GM12878 (cell line): Measurements from ENCODE around the gene NUDT5. TPM values are rescaled to one million over a fixed set of nuclear protein-coding genes. Genes with fewer than 3 reads are reported as not detected.
A peak's percentile ranks its signal among the peaks of the same experiment; 100 is the strongest.

Experiments used
- ATAC-seq: fragments of 200-7000 bp; cut with Tn5 transposase; 3 replicates; pipeline ENCODE4 v1.9.1; 2020; ENCODE audit warnings: mild to moderate bottlenecking, moderate library complexity
- BruUV-seq: library from RNA; stranded (reverse); fragments of 400-500 nt; replicated peaks from 2 replicates; lab custom pipeline; 2021; lab: Mats Ljungman, UMichigan
- CTCF ChIA-PET: fragments of 300-600 bp; sonication (Branson Sonifier 250); formaldehyde crosslinking; extraction: SDS; loops from one replicate; lab custom pipeline; 2021; ENCODE audit warnings: inconsistent platforms; lab: Yijun Ruan, JAX
- POLR2A ChIA-PET: fragments of 350-600 bp; formaldehyde crosslinking; extraction: SDS; loops from one replicate; lab custom pipeline; 2021; ENCODE audit warnings: inconsistent platforms; lab: Charles Lee
- RAD21 ChIA-PET: fragments of 300-600 bp; sonication (Branson Sonifier 250); formaldehyde crosslinking; loops from one replicate; lab custom pipeline; 2023; ENCODE audit warnings: antibody characterized with exemption; ENCODE audit not compliant: unreplicated experiment; lab: Charles Lee
- SMC1A ChIA-PET: fragments of 300-600 bp; sonication (Branson Sonifier 250); formaldehyde crosslinking; loops from one replicate; lab custom pipeline; 2023; ENCODE audit not compliant: unreplicated experiment, uncharacterized antibody; lab: Charles Lee
- DNase-seq: peaks from one replicate; pipeline ENCODE4 v3.0.0-alpha.2; 2011; ENCODE audit warnings: low read depth, low spot score
- FAIRE-seq: peaks from 3 replicates; lab custom pipeline; 2011; peaks lifted over from hg19 to GRCh38; lab: Jason Lieb, UNC
- H2AFZ ChIP-seq: 2 replicates; pipeline ENCODE4 v1.6.0; 2011; ENCODE audit warnings: low read depth, low read length, control low read depth; ENCODE audit not compliant: control insufficient read depth
- H3K27ac ChIP-seq: 2 replicates; pipeline ENCODE4 v1.5.1; 2011; ENCODE audit warnings: control low read depth; ENCODE audit not compliant: control insufficient read depth, insufficient read depth
- H3K27me3 ChIP-seq, 2 experiments: replicated peaks in 1 of 2; 2 replicates each; pipeline versions ENCODE4 v1.6.0 to v1.6.1; 2011; ENCODE audit warnings: low read length in 1 of 2; ENCODE audit not compliant: control insufficient read depth in 2 of 2, insufficient read depth in 2 of 2
- H3K36me3 ChIP-seq, 2 experiments: 2 replicates each; pipeline ENCODE4 v1.5.1; 2011; ENCODE audit warnings: low read length in 1 of 2; ENCODE audit not compliant: control insufficient read depth in 2 of 2, insufficient read depth in 2 of 2
- H3K4me1 ChIP-seq: 2 replicates; pipeline ENCODE4 v1.6.1; 2011; ENCODE audit warnings: mild to moderate bottlenecking, low read length, moderate library complexity, mixed read lengths; ENCODE audit not compliant: control insufficient read depth, insufficient read depth
- H3K4me2 ChIP-seq: 2 replicates; pipeline ENCODE4 v1.6.0; 2011; ENCODE audit warnings: control low read depth; ENCODE audit not compliant: control insufficient read depth, insufficient read depth
- H3K4me3 ChIP-seq: fragments of 200-600 bp; sonication (generic); 2 replicates; pipeline ENCODE4 v1.5.1; 2016
- H3K79me2 ChIP-seq: 2 replicates; pipeline ENCODE4 v1.6.0; 2011; ENCODE audit warnings: low read length; ENCODE audit not compliant: control insufficient read depth, insufficient read depth
- H3K9ac ChIP-seq: 2 replicates; pipeline ENCODE4 v1.8.0; 2011; ENCODE audit warnings: low read length, control low read depth, mixed read lengths; ENCODE audit not compliant: control insufficient read depth, insufficient read depth
- H3K9me3 ChIP-seq: replicated peaks from 3 replicates; pipeline ENCODE4 v1.5.1; 2011; ENCODE audit warnings: mild to moderate bottlenecking, low read length; ENCODE audit not compliant: control insufficient read depth, insufficient read depth
- H4K20me1 ChIP-seq: 2 replicates; pipeline ENCODE4 v1.6.0; 2011; ENCODE audit not compliant: control insufficient read depth, insufficient read depth
- ATF3 ChIP-seq: IDR thresholded peaks from 2 replicates; pipeline ENCODE4 v1.6.1; 2011; ENCODE audit warnings: low read depth, mild to moderate bottlenecking, low read length, moderate library complexity, borderline replicate concordance; ENCODE audit errors: extremely low read depth
- BCL11A ChIP-seq: IDR thresholded peaks from 2 replicates; pipeline ENCODE4 v1.6.1; 2011; ENCODE audit warnings: low read depth, low read length
- ETV6 ChIP-seq, 2 experiments: fragments of 450-650 bp in 1 of 2; IDR thresholded peaks in 1 of 2; conservative IDR thresholded peaks in 1 of 2; 2 replicates each; pipeline ENCODE4 v1.6.1; 2014; ENCODE audit warnings: antibody characterized with exemption in 1 of 2, borderline replicate concordance in 1 of 2, low read depth in 1 of 2, mild to moderate bottlenecking in 1 of 2, moderate library complexity in 1 of 2
- HDGF ChIP-seq: fragments of 450-650 bp; IDR thresholded peaks from 2 replicates; pipeline ENCODE4 v1.6.1; 2016; ENCODE audit warnings: antibody characterized with exemption
- MAX ChIP-seq: IDR thresholded peaks from 2 replicates; pipeline ENCODE4 v1.6.1; 2012; ENCODE audit warnings: low read depth, low read length, improper control_type of control experiment
- PAX8 ChIP-seq: fragments of 450-650 bp; IDR thresholded peaks from 2 replicates; pipeline ENCODE4 v1.6.1; 2017; ENCODE audit warnings: mild to moderate bottlenecking, moderate library complexity
- PML ChIP-seq: IDR thresholded peaks from 2 replicates; pipeline ENCODE4 v1.6.1; 2012; ENCODE audit warnings: low read length, inconsistent platforms
- RAD51 ChIP-seq: fragments of 450-650 bp; IDR thresholded peaks from 2 replicates; pipeline ENCODE4 v1.6.1; 2016; ENCODE audit warnings: moderate library complexity, mild to moderate bottlenecking, inconsistent platforms
- SREBF1 ChIP-seq: IDR thresholded peaks from 2 replicates; pipeline ENCODE4 v1.6.1; 2012; ENCODE audit warnings: mild to moderate bottlenecking, low read length
- STAT3 ChIP-seq: IDR thresholded peaks from 2 replicates; pipeline ENCODE4 v1.6.1; 2011; ENCODE audit warnings: low read depth, low read length, improper control_type of control experiment
- USF1 ChIP-seq: IDR thresholded peaks from 2 replicates; pipeline ENCODE4 v1.6.1; 2011; ENCODE audit warnings: borderline replicate concordance, low read depth, mild to moderate bottlenecking, moderate library complexity, mixed read lengths, low read length; ENCODE audit not compliant: insufficient read depth; ENCODE audit errors: extremely low read length
- ZNF274 ChIP-seq: IDR thresholded peaks from one replicate; pipeline ENCODE4 v1.8.0; 2011; ENCODE audit not compliant: insufficient read length, insufficient read depth
- ZZZ3 ChIP-seq: IDR thresholded peaks from 2 replicates; pipeline ENCODE4 v1.6.1; 2011; ENCODE audit warnings: low read depth; ENCODE audit not compliant: control insufficient read depth, insufficient read length
- WGBS: methylation state at CpG from one replicate; pipeline ENCODE4 v1.1.6; 2016; ENCODE audit warnings: low lambda C conversion rate; ENCODE audit not compliant: insufficient replicate concordance, insufficient coverage; ENCODE audit errors: missing lambda C conversion rate; 5-methylcytosine and 5-hydroxymethylcytosine counted together
- in situ Hi-C: fragments of 300-500 bp; cut with MboI; formaldehyde crosslinking; loops from 9 replicates; pipeline ENCODE4 v1.14.3; 2018; ENCODE audit warnings: mixed read lengths
- intact Hi-C: fragments of 100-400 bp; cut with micrococcal nuclease; formaldehyde crosslinking; loops from one replicate; pipeline ENCODE4 v1.14.2; 2022; ENCODE audit not compliant: unreplicated experiment
- polyA plus RNA-seq, 11 experiments: library from polyadenylated mRNA; depleted of rRNA in 4 of 11; unstranded in 6 of 11; stranded (reverse) in 5 of 11; fragments of >200 nt; fragmentation: Nextera tagmentation in 4 of 11; fragmentation: Illumina TruSeq in 1 of 11; extraction: Ambion mirVana in 4 of 11; extraction: Trizol in 1 of 11; gene quantifications; 1 replicate in 1 of 11; 2 replicates in 10 of 11; pipeline versions ENCODE4 v1.2.1 to v1.2.3, GENCODE V29; 2011 to 2016; ENCODE audit warnings: inconsistent platforms in 2 of 11, missing spikeins in 2 of 11, low read depth in 1 of 11
- total RNA-seq, 4 experiments: library from RNA; depleted of rRNA in 3 of 4; stranded (reverse); fragments of >200 nt in 3 of 4; fragmentation: Illumina TruSeq in 1 of 4; extraction: Trizol in 1 of 4; gene quantifications; 2 replicates each; pipeline versions ENCODE4 v1.2.1 to v1.2.3, GENCODE V29; 2013 to 2021

NUDT5 gene
- total and polyA plus RNA-seq, 10 of the 15 experiments (the other 5 are each of a cell fraction or from before 2014, with no cell fraction given), result 74.1 to 345 (median 153) TPM

- WGBS, result 12% methylated on average over 13 of the region's 13 CpGs
- no peak overlapping the region for H3K27ac ChIP-seq
Observed at GRCh38 chr10:12181065-12181775, 14.5 kb downstream of the NUDT5 start.

More at GRCh38 chr10:12181065-12181775, 14.5 kb downstream of the NUDT5 start:
- ChIA-PET SMC1A (interaction anchor here (1.1 kb wide), 1 partner anchor 10 kb away, joined by 3 read pairs; no protein-coding TSS in a partner anchor), RAD21 (no interaction called here), CTCF (interaction anchor here (0.9 kb wide), 1 partner anchor 50 kb away, joined by 3 read pairs; no protein-coding TSS in a partner anchor), POLR2A (no interaction called here)
- Histone ChIP-seq H3K79me2 (no peaks in the 10 kb centered on the region), H3K4me2 (no peak overlapping the region), H2AFZ (no peak overlapping the region), H3K4me3 (no peak overlapping the region), H3K9ac (no peak overlapping the region), H3K9me3 (no peaks in the 10 kb centered on the region), H3K36me3 (peaks cover 6 to 17% of the 10 kb centered on the region in 2 experiments), H4K20me1 (no peaks in the 10 kb centered on the region), H3K27me3 (no peaks in the 10 kb centered on the region), H3K4me1 (no peaks in the 10 kb centered on the region)
- TF ChIP-seq MAX, result no peak
- TF ChIP-seq ZZZ3, result no peak
- no peak for TF ChIP-seq RAD51
- no peak for TF ChIP-seq ATF3
- TF ChIP-seq HDGF, result no peak
- no peak for TF ChIP-seq ZNF274
- no peak for TF ChIP-seq SREBF1
- TF ChIP-seq STAT3, result no peak
- TF ChIP-seq USF1, result no peak
- no peak for TF ChIP-seq PML
- no peak for TF ChIP-seq ETV6 (conservative IDR thresholded peaks at IDR 0.05 in 1 of 2, IDR thresholded peaks at IDR 0.05 in 1 of 2; ENCODE audit: borderline replicate concordance in 1 of 2, low read depth in 1 of 2)
- no peak for TF ChIP-seq BCL11A
- TF ChIP-seq PAX8, result no peak
- intact Hi-C loops (no loop called here), in situ Hi-C loops (no loop called here)
- BruUV-seq, result no TSS peak
- DNase-seq (peak; percentile 31), ATAC-seq (no peak), FAIRE-seq (no peak)
